ENCODE data around the gene GRB2. TPM values are rescaled to one million over a fixed set of nuclear protein-coding genes. Genes with fewer than 3 reads are reported as not detected.

GRB2 gene
- total RNA-seq, 1 experiment from 2014 or later = 134 TPM

DNA sequence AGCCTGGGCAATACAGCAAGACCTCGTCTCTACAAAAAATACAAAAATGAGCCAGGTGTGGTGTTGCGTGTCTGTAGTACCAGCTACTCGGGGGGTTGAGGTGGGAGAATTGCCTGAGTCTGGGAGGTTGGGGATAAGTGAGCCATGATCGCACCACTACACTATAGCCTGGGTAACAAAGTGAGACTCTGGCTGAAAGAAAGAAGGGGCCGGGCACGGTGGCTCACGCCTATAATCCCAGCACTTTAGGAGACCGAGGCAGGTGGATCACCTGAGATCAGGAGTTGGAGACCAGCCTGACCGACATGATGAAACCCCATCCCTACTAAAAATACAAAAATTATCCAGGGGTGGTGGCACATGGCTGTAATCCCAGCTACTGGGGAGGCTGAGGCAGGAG lies 10.5 kb upstream of the GRB2 start:
- DNase-seq (ENCODE audit: low read depth) = no peak

DNA sequence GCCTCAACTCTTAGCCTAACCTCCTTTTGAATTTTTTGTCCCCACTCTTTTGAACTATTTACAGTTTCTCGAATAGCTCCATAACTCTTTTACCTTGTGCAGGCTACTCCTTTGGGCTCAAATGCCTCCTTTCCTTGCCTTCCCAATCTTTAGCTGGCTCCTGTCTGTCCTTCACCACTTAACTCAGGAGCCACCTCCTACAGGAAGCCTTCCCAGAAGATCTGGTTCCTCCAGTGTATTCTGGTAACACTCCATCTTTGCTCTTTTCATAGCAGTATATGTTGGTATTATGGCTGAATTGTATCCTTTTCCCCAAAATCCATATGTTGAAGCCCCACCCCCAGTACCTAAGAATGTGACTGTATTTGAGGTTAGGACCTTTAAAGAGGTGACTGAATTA lies 9.0 kb upstream of the GRB2 start:
- no peak for DNase-seq (ENCODE audit: low read depth)

DNA sequence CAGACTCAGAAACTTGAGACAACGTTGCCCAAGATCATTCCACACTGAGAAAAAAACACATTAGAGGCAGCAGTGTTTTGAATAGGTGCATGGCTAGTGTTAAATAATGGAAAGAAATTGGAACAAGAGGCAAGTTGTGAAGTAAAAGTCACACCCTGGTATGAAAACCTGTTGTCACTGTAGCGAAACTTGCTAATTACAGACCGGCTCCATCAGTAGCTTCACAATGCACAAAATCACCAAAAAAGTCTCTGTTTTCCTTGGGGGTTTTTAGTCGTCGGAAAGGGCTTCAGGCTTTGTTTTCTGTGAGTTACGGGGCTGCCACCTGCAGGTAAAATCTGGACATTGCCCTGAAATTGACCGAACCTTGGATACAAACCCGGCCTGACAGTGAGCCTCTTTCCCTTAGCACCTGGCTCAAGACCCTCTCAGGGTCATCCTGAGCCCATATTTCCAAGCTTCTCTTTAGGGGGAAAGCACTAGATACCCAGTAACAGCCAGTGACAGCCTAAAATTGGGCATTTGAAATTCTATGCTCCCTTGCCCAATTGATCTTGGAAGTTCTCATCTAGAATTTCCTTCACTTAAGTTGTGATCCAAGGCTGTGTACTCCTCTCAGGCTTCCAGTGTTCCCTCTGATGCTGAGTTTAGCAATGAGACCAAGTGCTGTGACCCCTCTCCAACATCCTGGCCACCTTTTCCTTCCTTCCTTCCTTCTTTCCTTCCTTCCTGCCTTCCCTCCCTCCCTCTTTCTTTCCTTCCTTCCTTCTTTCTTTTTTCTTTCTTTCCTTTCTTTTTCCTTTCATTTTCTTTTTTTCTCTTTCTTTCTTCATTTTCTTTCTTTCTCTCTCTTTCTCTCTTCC lies 7.2 kb upstream of the GRB2 start:
- DNase-seq (ENCODE audit: low read depth) = peak; percentile 66

DNA sequence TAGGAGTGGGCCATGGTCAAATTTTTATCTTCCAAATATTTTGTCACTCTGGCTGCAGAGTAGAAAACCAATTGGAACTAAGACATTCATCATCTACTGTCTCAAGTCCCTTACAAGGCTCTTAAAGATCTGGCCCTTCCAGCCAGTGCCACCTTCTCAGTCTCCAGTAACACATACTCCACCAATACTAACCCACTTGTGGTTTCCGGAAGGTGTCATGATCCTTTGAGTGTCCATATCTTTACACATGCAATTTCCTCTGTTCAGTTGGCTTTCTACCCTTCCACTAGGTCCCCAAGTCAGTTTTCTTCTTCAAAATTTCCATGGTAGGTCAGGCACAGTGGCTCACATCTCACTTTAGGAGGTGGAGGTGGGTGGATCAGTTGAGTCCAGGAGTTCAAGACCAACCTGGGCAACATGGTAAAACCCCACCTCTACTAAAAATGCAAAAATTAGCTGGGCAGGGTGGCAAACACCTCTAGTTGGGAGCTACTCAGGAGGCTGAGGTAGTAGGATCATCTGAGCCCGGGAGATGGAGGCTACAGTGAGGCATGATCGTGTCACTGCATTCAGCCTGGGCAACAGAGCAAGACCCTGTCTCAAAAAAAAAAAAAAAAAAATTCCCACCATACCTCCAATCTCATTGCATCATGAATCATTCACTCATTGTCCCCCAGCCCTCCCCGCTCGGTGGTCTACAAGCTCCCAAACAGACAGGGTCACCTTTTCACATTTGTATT lies 6.0 kb upstream of the GRB2 start:
- no peak for DNase-seq (ENCODE audit: low read depth)

DNA sequence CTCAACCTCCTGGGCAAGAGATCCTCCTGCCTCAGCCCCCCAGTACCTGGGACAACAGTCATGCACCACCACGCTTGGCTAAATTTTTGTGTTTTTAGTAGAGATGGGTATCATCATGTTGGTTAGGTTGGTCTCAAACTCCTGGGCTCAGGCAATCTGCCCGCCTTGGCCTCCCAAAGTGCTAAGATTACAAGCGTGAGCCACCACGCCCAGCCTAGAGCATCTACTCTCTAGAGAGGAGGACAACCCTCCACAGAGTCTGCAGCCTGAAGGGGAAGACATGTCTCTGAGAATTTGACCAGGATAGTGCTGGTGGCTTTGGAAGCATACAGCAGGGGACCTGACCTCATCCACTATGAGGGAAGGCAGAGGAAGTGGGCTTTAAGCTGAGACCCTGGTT lies 4.7 kb upstream of the GRB2 start:
- no peak for DNase-seq (ENCODE audit: low read depth)

DNA sequence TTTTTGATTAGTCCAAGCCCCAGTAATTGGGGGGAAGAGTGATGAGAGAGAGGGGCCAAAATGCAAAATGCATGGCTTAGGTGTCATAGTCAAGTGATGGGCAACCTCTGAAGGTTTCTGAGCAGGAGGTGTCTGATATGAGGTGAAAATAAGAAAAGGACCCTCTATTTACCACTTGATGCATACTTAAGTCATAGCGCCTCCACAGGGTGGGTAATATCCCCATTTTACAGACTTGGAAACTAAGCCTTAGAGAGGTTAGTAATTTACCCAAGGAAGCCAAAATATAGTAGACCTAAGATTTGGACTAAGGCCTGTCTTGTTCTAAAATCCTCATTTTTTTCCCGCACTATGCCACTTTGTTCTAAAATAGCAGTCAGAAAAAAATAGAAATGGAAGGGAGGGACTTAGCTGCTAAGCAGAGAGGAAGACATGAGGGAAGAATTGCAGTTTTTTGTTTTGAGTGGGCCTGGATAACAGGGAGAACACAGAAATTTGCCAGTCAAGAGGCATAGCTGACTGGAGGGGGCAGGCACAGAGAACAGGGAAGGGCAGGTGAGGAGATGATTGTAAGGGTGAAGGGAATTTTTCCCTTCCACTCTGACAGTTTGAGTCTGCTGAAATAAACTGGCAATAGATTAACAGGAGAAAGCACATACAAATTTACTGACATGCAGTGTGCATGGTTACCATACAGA lies 2.3 kb upstream of the GRB2 start:
- no peak for DNase-seq (ENCODE audit: low read depth)

DNA sequence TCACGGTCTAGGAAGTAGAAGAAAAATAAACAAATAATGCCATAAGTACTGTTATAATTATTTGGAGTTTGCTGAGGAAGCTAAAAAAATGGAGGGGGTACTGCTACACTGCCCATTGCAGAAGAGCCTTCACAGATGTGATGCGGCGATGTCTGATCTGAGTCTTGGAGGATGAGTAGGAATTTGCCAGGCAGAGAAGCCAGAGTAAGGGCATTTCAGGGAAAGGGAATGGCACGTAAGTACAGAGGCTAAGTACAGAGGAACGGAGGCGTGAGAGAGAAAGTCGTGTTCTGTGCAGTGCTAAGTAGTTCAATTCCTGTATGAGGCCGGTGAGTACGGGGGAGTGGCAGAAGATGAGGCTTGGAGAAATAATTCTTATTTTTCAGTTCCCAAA lies 741 bp upstream of the GRB2 start:
- DNase-seq (ENCODE audit: low read depth) = no peak

DNA sequence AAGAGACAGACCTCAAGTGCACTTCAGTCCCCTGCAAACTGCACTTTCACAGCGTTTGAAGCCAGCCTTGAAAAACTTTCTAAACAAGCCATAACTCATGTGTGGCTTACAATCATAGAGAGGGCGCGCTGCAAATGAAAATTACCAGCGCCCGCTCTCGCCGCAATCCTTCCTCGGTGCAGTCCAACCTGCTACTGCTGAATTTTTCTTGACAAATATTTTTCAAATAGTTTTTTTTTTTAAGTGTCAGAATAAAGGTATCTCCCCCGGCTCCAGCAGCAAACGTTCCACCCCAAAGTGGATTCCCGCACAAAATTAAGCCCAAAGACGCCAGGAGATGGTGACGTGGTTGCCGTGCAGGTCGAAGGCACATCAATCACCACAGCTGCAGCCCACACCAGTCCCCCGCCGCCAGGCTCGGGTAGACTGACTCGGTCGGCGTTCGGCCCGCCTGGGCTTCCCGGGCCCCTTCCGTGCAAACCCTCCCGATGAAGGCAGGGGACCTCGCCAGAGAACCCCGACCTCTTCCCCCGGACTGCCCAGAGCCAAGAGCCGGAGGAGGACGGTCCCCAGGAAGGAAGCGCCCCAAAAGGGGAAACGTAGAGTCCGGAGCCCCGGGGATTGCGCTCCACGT lies 630 bp downstream of the GRB2 start:
- peak; percentile 21 for DNase-seq (ENCODE audit: low read depth)

DNA sequence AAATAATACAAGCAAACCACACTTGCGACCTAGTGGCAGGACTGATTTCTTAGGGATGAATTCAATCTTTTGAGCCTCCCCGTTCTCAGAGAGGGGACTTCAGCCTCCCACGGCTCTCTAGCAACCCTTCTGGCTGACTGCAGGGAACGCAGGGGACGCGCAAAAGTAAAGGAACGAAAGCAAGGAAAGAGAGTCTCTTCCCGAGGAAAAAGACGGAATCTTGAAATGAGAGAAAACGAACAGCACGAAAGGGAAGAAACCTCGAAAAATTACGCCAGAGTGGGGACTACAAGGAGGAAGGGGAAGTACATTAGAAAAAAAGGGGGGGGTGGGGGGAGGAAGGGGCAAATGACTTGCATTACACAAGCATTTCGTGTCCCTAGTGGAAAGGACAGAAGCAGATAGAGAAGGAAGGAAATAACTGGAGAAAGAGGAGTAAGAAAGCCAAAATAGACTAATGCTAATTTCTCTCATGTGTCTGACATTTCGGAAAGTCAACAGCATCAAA lies 1.2 kb downstream of the GRB2 start:
- DNase-seq (ENCODE audit: low read depth) = peak; percentile 66

DNA sequence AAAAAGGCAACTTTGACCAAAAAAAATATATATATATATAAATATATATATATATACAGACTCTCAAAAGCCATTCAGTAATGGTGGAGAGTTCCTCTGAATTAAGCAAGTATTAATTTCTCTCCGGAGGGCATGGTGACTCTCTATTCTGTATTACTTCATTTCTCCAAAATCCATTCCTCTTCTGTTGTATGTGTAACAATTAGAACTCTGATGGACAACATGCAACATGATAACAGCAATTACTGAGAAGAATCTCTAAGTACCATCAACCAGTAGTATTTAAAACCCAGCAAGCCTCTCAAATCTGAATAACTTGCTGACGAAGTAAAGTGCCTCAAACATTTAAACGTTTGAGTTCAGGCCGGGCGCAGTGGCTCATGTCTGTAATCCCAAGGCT lies 2.3 kb downstream of the GRB2 start:
- DNase-seq (ENCODE audit: low read depth) = no peak

DNA sequence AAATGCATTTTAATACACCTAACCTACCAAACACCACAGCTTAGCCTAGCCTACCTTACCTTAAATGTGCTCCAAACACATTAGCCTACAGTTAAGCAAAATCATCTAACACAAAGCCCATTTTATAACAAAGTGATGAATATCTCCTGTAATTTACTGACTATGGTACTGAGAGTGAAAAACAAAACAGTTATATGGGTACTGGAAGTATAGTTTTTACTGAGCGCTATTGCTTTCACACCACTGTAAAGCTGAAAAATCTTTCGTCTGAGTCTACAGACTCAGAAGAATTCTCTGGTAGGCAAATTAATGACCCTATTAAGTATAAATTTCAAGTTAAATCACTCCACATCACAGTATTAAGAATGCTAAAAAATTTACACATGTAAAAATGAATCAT lies 3.5 kb downstream of the GRB2 start:
- no peak for DNase-seq (ENCODE audit: low read depth)

DNA sequence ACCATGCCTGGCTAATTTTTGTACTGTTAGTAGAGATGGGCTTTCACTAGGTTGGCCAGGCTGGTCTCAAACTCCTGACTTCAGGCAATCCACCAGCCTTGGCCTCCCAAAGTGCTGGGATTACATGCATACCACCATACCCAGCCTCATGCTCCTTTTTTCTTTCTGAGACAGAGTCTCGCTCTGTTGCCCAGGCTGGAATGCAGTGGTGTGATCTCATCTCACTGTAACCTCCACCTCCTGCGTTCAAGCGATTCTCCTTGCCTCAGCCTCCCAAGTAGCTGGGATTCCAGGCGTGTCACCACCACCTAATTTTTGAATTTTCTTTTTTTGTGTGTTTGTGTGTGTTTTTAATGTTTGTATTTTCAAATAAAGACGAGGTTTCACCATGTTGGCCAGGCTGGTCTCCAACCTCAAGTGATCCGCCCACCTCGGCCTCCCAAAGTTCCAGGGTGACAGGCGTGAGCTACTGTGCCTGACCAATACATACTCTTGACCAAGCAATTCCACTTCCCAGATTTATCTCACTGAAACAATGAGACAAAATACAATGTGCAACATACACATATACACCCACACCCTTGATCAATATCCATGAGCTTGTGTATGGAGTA lies 5.0 kb downstream of the GRB2 start:
- DNase-seq (ENCODE audit: low read depth) = no peak

DNA sequence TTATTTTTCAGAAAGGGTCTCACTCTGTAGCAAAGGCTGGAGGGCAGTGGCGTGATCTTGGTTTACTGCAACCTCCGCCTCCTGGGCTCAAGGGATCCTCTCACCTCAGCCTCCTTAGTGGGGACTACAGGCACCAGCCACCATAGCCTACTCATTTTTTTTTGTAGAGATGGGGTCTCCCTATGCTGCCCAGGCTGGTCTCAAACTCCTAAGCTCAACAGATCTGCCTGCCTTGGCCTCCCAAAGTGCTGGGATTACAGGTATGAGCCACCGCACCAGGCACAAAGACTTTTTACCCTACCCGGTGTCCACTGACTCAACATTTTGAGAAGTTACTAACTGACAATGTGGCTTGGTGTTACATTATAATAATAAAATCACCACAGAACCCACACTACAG lies 7.2 kb downstream of the GRB2 start:
- no peak for DNase-seq (ENCODE audit: low read depth)

DNA sequence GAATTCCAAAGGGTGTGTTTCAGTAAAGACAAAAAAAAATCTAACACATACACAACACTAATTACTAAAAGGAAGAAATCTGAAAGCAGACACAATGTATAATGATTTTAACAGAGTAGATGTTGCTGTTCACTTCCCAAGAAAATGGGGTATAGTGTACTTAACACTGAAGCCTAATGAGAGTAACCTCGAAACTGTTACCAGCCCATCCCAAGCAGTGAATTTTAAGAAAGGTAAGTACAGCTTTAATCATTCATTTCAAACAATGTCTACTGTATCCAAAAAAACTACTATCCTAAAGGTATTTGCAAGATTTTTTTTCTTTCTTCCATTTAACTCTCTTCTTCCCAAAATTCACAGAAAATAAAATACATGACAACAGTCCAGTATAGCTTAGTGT lies 8.3 kb downstream of the GRB2 start:
- DNase-seq (ENCODE audit: low read depth) = no peak

DNA sequence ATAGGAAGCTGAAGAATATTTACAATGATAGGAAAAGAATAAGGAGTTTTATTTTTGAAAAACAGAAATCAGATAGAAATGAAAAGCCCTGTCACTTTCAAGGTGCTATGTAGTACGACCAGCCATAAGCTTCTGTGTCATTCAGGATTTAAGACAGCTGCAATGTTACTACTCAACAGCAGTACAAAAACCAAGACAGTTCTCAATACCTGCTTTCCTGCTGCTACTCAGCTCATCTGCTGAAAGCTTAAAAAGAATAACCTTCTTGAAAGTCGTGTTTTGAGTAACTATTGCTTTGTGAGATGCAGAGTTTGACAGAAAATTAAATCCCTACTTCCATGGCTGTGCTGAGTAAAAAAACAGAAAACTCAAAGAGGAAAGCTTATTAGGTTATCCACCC lies 8.7 kb downstream of the GRB2 start:
- no peak for DNase-seq (ENCODE audit: low read depth)

DNA sequence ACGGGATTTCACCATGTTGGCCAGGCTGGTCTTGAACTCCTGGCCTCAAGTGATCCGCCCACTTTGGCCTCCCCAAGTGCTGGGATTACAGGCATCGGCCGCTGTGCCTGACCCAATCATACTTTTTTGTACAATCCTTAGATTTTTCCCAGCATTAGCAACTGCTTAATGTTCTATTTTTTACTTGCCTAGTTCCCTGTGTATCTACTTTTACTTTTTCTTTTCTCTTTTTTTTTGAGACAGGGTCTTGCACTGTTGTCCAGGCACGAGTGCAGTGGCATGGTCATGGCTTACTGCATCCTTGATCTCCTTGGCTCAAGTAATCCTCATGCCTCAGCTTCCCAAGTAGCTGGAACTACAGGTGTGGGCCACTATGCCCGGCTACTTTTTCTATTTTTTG lies 9.5 kb downstream of the GRB2 start:
- no peak for DNase-seq (ENCODE audit: low read depth)

DNA sequence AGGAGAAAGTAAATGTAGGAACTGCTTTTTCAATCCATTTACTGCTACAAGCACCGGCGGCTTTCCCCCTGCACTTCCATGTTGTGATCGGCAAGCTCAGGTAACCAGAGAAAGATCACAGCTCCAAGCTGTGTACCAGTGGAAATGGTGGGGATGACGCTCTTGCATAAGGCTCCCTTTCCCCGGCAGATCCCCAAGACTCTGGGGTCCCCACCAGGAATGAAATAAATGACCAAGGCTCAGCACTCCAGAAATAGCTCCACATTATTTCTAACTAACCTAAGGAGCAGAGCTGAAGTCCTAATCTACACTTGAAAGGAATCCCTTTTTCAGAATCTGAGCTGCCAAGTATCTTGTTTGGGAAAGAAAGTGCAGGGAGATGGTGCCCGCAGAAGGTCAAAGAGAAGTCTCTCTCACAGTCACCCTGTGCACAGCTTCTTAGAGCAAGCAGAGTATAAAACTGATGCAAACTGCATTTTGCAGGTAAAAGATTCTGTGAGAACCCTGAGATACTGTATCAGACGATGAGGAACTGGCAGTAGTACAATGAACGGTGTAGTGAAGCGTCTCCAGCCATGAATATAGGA lies 11.1 kb downstream of the GRB2 start:
- no peak for DNase-seq (ENCODE audit: low read depth)

DNA sequence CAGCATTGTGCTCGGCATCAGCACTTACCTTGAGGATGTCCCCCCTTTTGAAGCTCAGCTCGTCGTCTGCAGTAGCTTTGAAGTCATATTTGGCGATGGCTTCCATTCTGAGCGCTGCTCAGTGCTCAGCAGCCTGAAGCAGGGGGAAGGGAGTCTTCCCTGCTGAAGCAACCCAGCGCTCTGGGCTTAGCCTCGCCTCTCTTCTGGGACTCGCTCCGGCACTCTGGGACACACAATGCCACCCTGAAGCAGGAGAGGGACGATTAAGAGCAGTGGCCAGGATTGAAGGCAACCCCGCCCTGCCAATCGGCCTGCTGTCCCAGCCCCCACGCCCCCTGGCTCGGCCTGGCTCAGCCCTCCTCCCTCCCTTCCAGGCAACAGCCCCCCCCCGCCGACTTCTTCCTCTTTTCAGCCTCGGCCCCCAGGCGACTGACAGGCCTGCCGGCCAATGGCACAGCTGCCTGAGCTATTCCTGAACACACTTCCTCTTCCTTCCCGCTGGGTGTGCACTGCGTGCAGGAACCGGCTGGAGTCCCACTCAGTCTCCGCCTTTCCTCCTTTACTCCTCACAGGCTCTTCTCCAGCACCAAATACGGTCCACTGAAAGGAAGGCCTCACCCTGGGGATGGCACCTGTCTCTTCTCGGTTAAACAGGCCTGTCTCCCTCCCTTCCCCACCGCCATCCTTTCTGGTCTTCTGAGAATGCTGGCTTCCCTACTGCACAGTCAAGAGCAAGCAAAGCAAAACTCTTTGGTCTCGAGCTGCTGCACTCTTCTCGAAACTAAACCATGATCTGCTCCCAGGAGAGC lies 11.8 kb downstream of the GRB2 start:
- peak; percentile 99 for DNase-seq (ENCODE audit: low read depth)

DNA sequence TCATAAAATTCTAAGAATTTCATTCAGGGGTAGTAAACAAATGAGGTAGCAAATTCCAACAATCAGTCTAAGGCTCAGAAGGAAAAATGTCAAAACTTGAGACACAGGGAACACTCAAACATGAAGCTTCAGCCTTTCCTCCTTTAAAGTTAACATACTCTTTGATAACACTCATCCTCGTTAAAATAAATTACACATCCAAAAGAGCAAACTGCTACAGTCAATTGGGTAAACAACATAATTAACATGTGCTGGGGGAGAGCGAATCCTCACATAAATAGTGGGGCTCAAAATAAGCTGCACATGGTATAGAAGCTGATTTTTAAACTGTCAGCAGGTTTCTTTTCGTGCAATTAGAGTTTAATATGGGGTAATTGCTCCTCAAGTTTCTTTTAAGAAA lies 12.9 kb downstream of the GRB2 start:
- no peak for DNase-seq (ENCODE audit: low read depth)

DNA sequence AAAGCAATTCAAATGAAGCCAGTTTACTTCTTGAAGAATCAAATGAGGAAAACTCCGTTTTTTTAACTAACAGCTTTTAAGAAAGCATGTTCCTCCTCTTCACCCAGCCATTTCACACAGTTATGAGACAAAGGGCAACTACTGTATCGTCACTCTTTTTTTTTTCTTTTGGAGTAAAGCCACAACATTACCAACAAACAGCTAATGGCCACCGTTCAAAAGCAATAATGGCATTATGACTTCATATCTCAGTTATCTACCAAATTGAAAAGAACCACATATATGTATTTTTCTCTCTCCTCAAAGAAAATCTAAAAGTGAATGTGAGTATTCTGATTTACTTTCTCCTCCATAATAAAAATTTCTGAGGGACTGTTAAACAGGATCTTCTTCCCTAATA lies 14.5 kb downstream of the GRB2 start:
- DNase-seq (ENCODE audit: low read depth) = no peak
